A673 (cell line): ENCODE data around the gene DNAH10. TPM values are rescaled to one million over a fixed set of nuclear protein-coding genes. Genes with fewer than 3 reads are reported as not detected.

Experiments used
- BruUV-seq: library from RNA; stranded (reverse); fragments of 400-500 nt; replicated peaks from 2 replicates; lab custom pipeline; 2021; lab: Mats Ljungman, UMichigan
- CTCF ChIA-PET: fragments of 300-600 bp; sonication (Branson Sonifier 250); formaldehyde crosslinking; loops from one replicate; lab custom pipeline; 2022; ENCODE audit warnings: antibody characterized with exemption; lab: Charles Lee
- POLR2A ChIA-PET: fragments of 300-600 bp; sonication (Branson Sonifier 250); formaldehyde crosslinking; loops from one replicate; lab custom pipeline; 2022; ENCODE audit warnings: antibody characterized with exemption; ENCODE audit not compliant: low non-redundant PET; lab: Charles Lee
- DNase-seq: peaks from one replicate; pipeline ENCODE4 v3.0.0-alpha.2; 2015; ENCODE audit warnings: low spot score
- H3K27ac ChIP-seq: fragments of 200-600 bp; sonication (generic); 2 replicates; pipeline ENCODE4 v1.5.1; 2016; ENCODE audit warnings: mixed run types, low read depth, mild to moderate bottlenecking, mixed read lengths, antibody characterized with exemption, low read length; ENCODE audit not compliant: poor library complexity, severe bottlenecking
- H3K27me3 ChIP-seq: fragments of 200-600 bp; sonication (generic); replicated peaks from 2 replicates; pipeline ENCODE4 v1.6.1; 2017; ENCODE audit warnings: mixed run types, low read depth, mild to moderate bottlenecking, mixed read lengths, antibody characterized with exemption, low read length; ENCODE audit not compliant: insufficient read depth, poor library complexity
- H3K36me3 ChIP-seq: fragments of 200-600 bp; sonication (generic); 2 replicates; pipeline ENCODE4 v1.6.1; 2016; ENCODE audit warnings: mixed run types, mild to moderate bottlenecking, mixed read lengths, antibody characterized with exemption, low read length; ENCODE audit not compliant: insufficient read depth, poor library complexity, severe bottlenecking
- H3K4me1 ChIP-seq: fragments of 200-600 bp; sonication (generic); 2 replicates; pipeline ENCODE4 v1.6.1; 2017; ENCODE audit warnings: mixed run types, mild to moderate bottlenecking, mixed read lengths, antibody characterized with exemption, low read length; ENCODE audit not compliant: insufficient read depth, poor library complexity, severe bottlenecking
- H3K4me3 ChIP-seq: fragments of 200-600 bp; sonication (generic); 2 replicates; pipeline ENCODE4 v1.5.1; 2016; ENCODE audit warnings: low read depth, mixed run types, mild to moderate bottlenecking, mixed read lengths, low read length; ENCODE audit not compliant: poor library complexity, severe bottlenecking
- H3K9me3 ChIP-seq: fragments of 200-600 bp; sonication (generic); 2 replicates; pipeline ENCODE4 v1.6.1; 2016; ENCODE audit warnings: mixed run types, low read depth, mild to moderate bottlenecking, mixed read lengths, antibody characterized with exemption, low read length; ENCODE audit not compliant: poor library complexity, severe bottlenecking
- EZH2 ChIP-seq: fragments of 200-600 bp; sonication (generic); IDR thresholded peaks from 2 replicates; pipeline ENCODE4 v1.6.1; 2017; ENCODE audit warnings: borderline replicate concordance, low read depth, mild to moderate bottlenecking, mixed read lengths, antibody characterized with exemption, low read length; ENCODE audit not compliant: poor library complexity, severe bottlenecking
- intact Hi-C: fragments of 100-400 bp; cut with micrococcal nuclease; formaldehyde crosslinking; loops from one replicate; pipeline ENCODE4 v1.10.0; 2022; ENCODE audit not compliant: unreplicated experiment
- total RNA-seq: library from RNA; stranded (reverse); gene quantifications from 2 replicates; pipeline ENCODE4 v1.2.3, GENCODE V29; 2021
- TF ChIP-seq, protein P1 (sequence below): fragments of 300-800, 200-600 bp; sonication (generic); conservative IDR thresholded peaks from 2 replicates; pipeline ENCODE4 v1.5.1; 2017; ENCODE audit warnings: low read depth, mild to moderate bottlenecking, antibody characterized with exemption, low read length, moderate library complexity, mixed read lengths

The DNAH10 gene
- total RNA-seq, 1 experiment from 2014 or later: 1.1 TPM

GRCh38 chr12:123888989-123889388 is 126.9 kb downstream of the DNAH10 start:
- BruUV-seq: no TSS peak

GRCh38 chr12:123889848-123890535 is 127.9 kb downstream of the DNAH10 start:
- ChIA-PET CTCF (interaction anchor here (0.6 kb wide), 1 partner anchor 368 kb away, joined by 7 read pairs; no protein-coding TSS in a partner anchor), POLR2A (no interaction called here)
- Histone ChIP-seq H3K36me3 (no peaks in the 10 kb centered on the region), H3K4me3 (no peak overlapping the region), H3K4me1 (no peaks in the 10 kb centered on the region), H3K9me3 (no peaks in the 10 kb centered on the region), H3K27me3 (no peaks in the 10 kb centered on the region), H3K27ac (no peak overlapping the region)
- BruUV-seq: no TSS peak
- TF ChIP-seq EZH2: no peak
- TF ChIP-seq, protein P1, sequence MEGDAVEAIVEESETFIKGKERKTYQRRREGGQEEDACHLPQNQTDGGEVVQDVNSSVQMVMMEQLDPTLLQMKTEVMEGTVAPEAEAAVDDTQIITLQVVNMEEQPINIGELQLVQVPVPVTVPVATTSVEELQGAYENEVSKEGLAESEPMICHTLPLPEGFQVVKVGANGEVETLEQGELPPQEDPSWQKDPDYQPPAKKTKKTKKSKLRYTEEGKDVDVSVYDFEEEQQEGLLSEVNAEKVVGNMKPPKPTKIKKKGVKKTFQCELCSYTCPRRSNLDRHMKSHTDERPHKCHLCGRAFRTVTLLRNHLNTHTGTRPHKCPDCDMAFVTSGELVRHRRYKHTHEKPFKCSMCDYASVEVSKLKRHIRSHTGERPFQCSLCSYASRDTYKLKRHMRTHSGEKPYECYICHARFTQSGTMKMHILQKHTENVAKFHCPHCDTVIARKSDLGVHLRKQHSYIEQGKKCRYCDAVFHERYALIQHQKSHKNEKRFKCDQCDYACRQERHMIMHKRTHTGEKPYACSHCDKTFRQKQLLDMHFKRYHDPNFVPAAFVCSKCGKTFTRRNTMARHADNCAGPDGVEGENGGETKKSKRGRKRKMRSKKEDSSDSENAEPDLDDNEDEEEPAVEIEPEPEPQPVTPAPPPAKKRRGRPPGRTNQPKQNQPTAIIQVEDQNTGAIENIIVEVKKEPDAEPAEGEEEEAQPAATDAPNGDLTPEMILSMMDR: no peak
- intact Hi-C loops: no loop called here
- no peak for DNase-seq

More at GRCh38 chr12:123888989-123889388, 126.9 kb downstream of the DNAH10 start:
- H3K27me3 ChIP-seq: no peaks in the 10 kb centered on the region
- no peak overlapping the region for H3K27ac ChIP-seq
- no peak for DNase-seq
- ChIA-PET CTCF (no interaction called here), POLR2A (no interaction called here)
- no peaks in the 10 kb centered on the region for H3K4me1 ChIP-seq
- H3K9me3 ChIP-seq: no peaks in the 10 kb centered on the region
- intact Hi-C loops: no loop called here
- no peaks in the 10 kb centered on the region for H3K36me3 ChIP-seq
- no peak for TF ChIP-seq EZH2
- TF ChIP-seq, protein P1: no peak
- no peak overlapping the region for H3K4me3 ChIP-seq

DNA sequence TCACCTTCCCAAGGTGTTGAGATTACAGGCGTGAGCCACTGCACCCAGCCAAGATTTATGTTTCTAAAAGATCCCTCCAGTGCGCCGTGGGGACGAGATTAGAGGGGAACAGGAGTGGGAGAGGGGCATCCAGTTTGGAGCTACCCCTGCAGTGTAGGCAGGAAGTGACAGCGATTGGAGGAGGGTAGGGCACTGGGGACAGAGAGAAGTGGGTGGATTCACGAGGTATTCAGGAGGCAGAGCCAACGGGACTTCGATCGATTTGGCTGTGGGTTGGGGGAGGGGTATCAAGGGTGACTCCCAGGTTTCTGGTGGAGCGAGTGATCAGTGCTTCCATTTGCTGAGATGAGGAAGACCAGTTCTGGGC is 128.4 kb downstream of the DNAH10 start:
- H3K4me3 ChIP-seq: no peak overlapping the region
- DNase-seq: no peak
- no peak for TF ChIP-seq EZH2

GRCh38 chr12:123891011-123891410 is 128.9 kb downstream of the DNAH10 start:
- TF ChIP-seq, protein P1: no peak
- no peak for TF ChIP-seq EZH2
- POLR2A ChIA-PET: no interaction called here
- Histone ChIP-seq H3K27me3 (no peaks in the 10 kb centered on the region), H3K36me3 (no peaks in the 10 kb centered on the region), H3K27ac (no peak overlapping the region), H3K4me3 (no peak overlapping the region), H3K4me1 (no peaks in the 10 kb centered on the region), H3K9me3 (no peaks in the 10 kb centered on the region)
- intact Hi-C loops: no loop called here
- CTCF ChIA-PET: no interaction called here
- BruUV-seq: no TSS peak
- DNase-seq: no peak

More for the DNA sequence above, 128.4 kb downstream of the DNAH10 start:
- POLR2A ChIA-PET: no interaction called here
- no peaks in the 10 kb centered on the region for H3K36me3 ChIP-seq
- CTCF ChIA-PET: no interaction called here
- H3K9me3 ChIP-seq: no peaks in the 10 kb centered on the region
- intact Hi-C loops: no loop called here
- BruUV-seq: no TSS peak
- no peak overlapping the region for H3K27ac ChIP-seq
- H3K27me3 ChIP-seq: no peaks in the 10 kb centered on the region
- no peaks in the 10 kb centered on the region for H3K4me1 ChIP-seq
